Measurements from ENCODE around the gene PRKG2.

- TF ChIP-seq CTCF (IDR thresholded peaks at IDR 0.05 in 4 of 5, conservative IDR thresholded peaks at IDR 0.05 in 1 of 5) (no peak), POLR2A (IDR thresholded peaks at IDR 0.05) (no peak)
Measured at GRCh38 chr4:81148576-81148975, 66.4 kb downstream of the PRKG2 start.
